Osteocyte (in vitro differentiated cells): ENCODE results near the gene TEX10. TPM values are rescaled to one million over a fixed set of nuclear protein-coding genes. Genes with fewer than 3 reads are reported as not detected.

Experiments used
- DNase-seq: peaks from one replicate; pipeline ENCODE4 v3.0.0; 2021; ENCODE audit warnings: mixed read lengths; ENCODE audit not compliant: unreplicated experiment; ENCODE audit errors: extremely low spot score
- H3K27ac Mint-ChIP-seq: one replicate; pipeline ENCODE4 v1.8.0; 2021; ENCODE audit warnings: mild to moderate bottlenecking, mixed read lengths; ENCODE audit not compliant: unreplicated experiment
- H3K27me3 Mint-ChIP-seq: one replicate; pipeline ENCODE4 v1.8.0; 2021; ENCODE audit warnings: mixed read lengths; ENCODE audit not compliant: unreplicated experiment
- H3K36me3 Mint-ChIP-seq: one replicate; pipeline ENCODE4 v1.8.0; 2021; ENCODE audit warnings: mixed read lengths; ENCODE audit not compliant: unreplicated experiment
- H3K4me1 Mint-ChIP-seq: one replicate; pipeline ENCODE4 v1.8.0; 2021; ENCODE audit warnings: mixed read lengths; ENCODE audit not compliant: unreplicated experiment
- H3K4me3 Mint-ChIP-seq: one replicate; pipeline ENCODE4 v1.8.0; 2021; ENCODE audit warnings: mild to moderate bottlenecking, moderate library complexity, mixed read lengths; ENCODE audit not compliant: unreplicated experiment
- H3K9me3 Mint-ChIP-seq: one replicate; pipeline ENCODE4 v1.8.0; 2021; ENCODE audit warnings: mixed read lengths; ENCODE audit not compliant: unreplicated experiment
- total RNA-seq: library from RNA; stranded (reverse); gene quantifications from 2 replicates; pipeline ENCODE4 v1.2.1, GENCODE V29; 2021
- TF ChIP-seq, protein P1 (sequence below): fragments of 200-600 bp; sonication (generic); IDR thresholded peaks from 2 replicates; pipeline ENCODE4 v1.5.0; 2021; ENCODE audit warnings: antibody characterized with exemption, mild to moderate bottlenecking, moderate library complexity

Gene TEX10
- total RNA-seq, 1 donor from 2014 or later, result 22.5 TPM

DNA sequence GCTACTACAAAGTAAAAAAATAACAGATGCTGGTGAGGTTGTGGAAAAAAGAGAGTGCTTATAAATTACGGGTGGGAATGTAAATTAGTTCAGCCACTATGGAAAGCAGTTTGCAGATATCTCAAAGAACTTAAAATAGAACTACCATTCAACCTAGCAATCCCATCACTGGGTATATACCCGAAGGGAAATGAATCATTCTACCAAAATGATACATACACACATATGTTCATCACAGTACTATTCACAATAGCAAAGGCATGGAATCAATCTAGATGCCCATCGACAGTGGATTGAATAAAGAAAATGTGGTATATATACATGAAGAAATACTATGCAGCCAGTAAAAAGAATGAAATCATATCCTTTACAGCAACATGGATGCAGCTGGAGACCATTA, 6.3 kb upstream of the TEX10 start:
- no peak for DNase-seq
- TF ChIP-seq, protein P1, sequence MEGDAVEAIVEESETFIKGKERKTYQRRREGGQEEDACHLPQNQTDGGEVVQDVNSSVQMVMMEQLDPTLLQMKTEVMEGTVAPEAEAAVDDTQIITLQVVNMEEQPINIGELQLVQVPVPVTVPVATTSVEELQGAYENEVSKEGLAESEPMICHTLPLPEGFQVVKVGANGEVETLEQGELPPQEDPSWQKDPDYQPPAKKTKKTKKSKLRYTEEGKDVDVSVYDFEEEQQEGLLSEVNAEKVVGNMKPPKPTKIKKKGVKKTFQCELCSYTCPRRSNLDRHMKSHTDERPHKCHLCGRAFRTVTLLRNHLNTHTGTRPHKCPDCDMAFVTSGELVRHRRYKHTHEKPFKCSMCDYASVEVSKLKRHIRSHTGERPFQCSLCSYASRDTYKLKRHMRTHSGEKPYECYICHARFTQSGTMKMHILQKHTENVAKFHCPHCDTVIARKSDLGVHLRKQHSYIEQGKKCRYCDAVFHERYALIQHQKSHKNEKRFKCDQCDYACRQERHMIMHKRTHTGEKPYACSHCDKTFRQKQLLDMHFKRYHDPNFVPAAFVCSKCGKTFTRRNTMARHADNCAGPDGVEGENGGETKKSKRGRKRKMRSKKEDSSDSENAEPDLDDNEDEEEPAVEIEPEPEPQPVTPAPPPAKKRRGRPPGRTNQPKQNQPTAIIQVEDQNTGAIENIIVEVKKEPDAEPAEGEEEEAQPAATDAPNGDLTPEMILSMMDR, result no peak
- Mint-ChIP-seq H3K27ac (no peak overlapping the region), H3K9me3 (no peaks in the 10 kb centered on the region), H3K4me3 (no peak overlapping the region), H3K27me3 (no peaks in the 10 kb centered on the region), H3K4me1 (peaks cover 4% of the 10 kb centered on the region), H3K36me3 (peaks cover 2% of the 10 kb centered on the region)

DNA sequence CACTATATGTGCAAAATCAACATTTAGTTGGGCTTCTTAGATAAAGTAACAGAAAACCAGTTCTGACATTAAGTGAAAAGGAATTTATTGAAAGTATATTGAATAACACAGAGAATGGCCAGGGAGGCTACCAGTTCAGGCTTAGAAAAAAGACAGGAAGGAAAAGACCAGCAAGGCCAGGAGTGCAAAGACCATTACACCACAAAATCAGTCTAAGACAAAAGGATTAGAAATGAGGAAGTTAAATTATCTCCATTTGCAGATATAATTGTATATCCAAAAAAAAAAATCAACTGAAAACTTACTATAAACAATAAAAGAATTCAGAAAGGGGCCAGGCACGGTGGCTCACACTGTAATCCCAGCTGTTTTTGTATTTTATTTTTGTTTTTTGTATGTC, 4.8 kb upstream of the TEX10 start:
- TF ChIP-seq, protein P1, result no peak
- no peak overlapping the region for H3K27ac Mint-ChIP-seq
- DNase-seq, result no peak
- no peaks in the 10 kb centered on the region for H3K9me3 Mint-ChIP-seq
- H3K4me1 Mint-ChIP-seq, result peaks cover 15% of the 10 kb centered on the region
- peaks cover 2% of the 10 kb centered on the region for H3K36me3 Mint-ChIP-seq
- H3K27me3 Mint-ChIP-seq, result no peaks in the 10 kb centered on the region
- no peak overlapping the region for H3K4me3 Mint-ChIP-seq

- Mint-ChIP-seq H3K36me3 (peaks cover 2% of the 10 kb centered on the region), H3K27me3 (no peaks in the 10 kb centered on the region), H3K9me3 (no peaks in the 10 kb centered on the region), H3K4me1 (peaks cover 27% of the 10 kb centered on the region), H3K27ac (no peak overlapping the region), H3K4me3 (no peak overlapping the region)
- TF ChIP-seq, protein P1, result no peak
- no peak for DNase-seq
These were observed 2.8 kb upstream of the TEX10 start for GRCh38 chr9:100355561-100355960.

GRCh38 chr9:100354121-100354800, 1.5 kb upstream of the TEX10 start:
- Mint-ChIP-seq H3K36me3 (peaks cover 2% of the 10 kb centered on the region), H3K27ac (no peak overlapping the region), H3K27me3 (no peaks in the 10 kb centered on the region), H3K9me3 (no peaks in the 10 kb centered on the region), H3K4me3 (peak overlapping the region; percentile 52), H3K4me1 (peaks cover 38% of the 10 kb centered on the region)
- DNase-seq, result no peak
- TF ChIP-seq, protein P1, result no peak

GRCh38 chr9:100352201-100352726, 478 bp downstream of the TEX10 start:
- no peaks in the 10 kb centered on the region for H3K27me3 Mint-ChIP-seq
- H3K36me3 Mint-ChIP-seq, result peaks cover 2% of the 10 kb centered on the region
- DNase-seq, result peak; percentile 85
- H3K4me1 Mint-ChIP-seq, result peaks cover 40% of the 10 kb centered on the region
- no peaks in the 10 kb centered on the region for H3K9me3 Mint-ChIP-seq
- TF ChIP-seq, protein P1, result no peak
- H3K27ac Mint-ChIP-seq, result peak overlapping the region; percentile 88
- peak overlapping the region; percentile 88 for H3K4me3 Mint-ChIP-seq
